GM12875 (cell line): ENCODE results near the gene UFSP1.

Experiments
- H3K4me3 ChIP-seq: one replicate; pipeline ENCODE4 v1.5.1; 2011; ENCODE audit warnings: low read depth, low read length, control low read depth
- CTCF ChIP-seq: IDR thresholded peaks from 2 replicates; pipeline ENCODE4 v1.5.1; 2011; ENCODE audit warnings: low read depth, mild to moderate bottlenecking, control low read depth, inconsistent platforms, low read length, moderate library complexity, borderline replicate concordance; ENCODE audit not compliant: insufficient read depth

The UFSP1 gene

GRCh38 chr7:100882785-100883526, 6.6 kb downstream of the UFSP1 start:
- no peak overlapping the region for H3K4me3 ChIP-seq
- TF ChIP-seq CTCF = no peak

- H3K4me3 ChIP-seq = no peak overlapping the region
- TF ChIP-seq CTCF = no peak
Observed at GRCh38 chr7:100882201-100882600, 7.3 kb downstream of the UFSP1 start.

GRCh38 chr7:100881136-100881535, 8.4 kb downstream of the UFSP1 start:
- TF ChIP-seq CTCF = no peak
- H3K4me3 ChIP-seq = no peak overlapping the region

GRCh38 chr7:100880645-100881044, 8.9 kb downstream of the UFSP1 start:
- H3K4me3 ChIP-seq = no peak overlapping the region
- no peak for TF ChIP-seq CTCF

- TF ChIP-seq CTCF = no peak
- H3K4me3 ChIP-seq = no peak overlapping the region
Observed at GRCh38 chr7:100879685-100880261, 9.7 kb downstream of the UFSP1 start.

- no peak for TF ChIP-seq CTCF
- no peak overlapping the region for H3K4me3 ChIP-seq
Observed at GRCh38 chr7:100878685-100879084, 10.8 kb downstream of the UFSP1 start.

GRCh38 chr7:100878013-100878412, 11.5 kb downstream of the UFSP1 start:
- H3K4me3 ChIP-seq = no peak overlapping the region
- no peak for TF ChIP-seq CTCF
